Esophagus squamous epithelium (tissue), 5 donors: ENCODE data around the gene CDCP1. TPM values are rescaled to one million over a fixed set of nuclear protein-coding genes. Genes with fewer than 3 reads are reported as not detected.

Experiments used
- DNase-seq: peaks from one replicate; lab custom pipeline; 2025; lab: John Stamatoyannopoulos, UW
- H3K27ac ChIP-seq, 4 donors: fragments of 200-600 bp; sonication (generic); one replicate each; pipeline ENCODE4 v1.5.1; 2016 to 2019; ENCODE audit warnings: mild to moderate bottlenecking in 1 of 4
- H3K27me3 ChIP-seq, 4 donors: fragments of 200-600 bp; sonication (generic); 1 replicate in 3 of 4; 2 replicates in 1 of 4; pipeline versions ENCODE4 v1.5.1 to v1.6.0; 2017 to 2021; ENCODE audit warnings: antibody characterized with exemption in 1 of 4
- H3K36me3 ChIP-seq, 3 donors: fragments of 200-600 bp; sonication (generic); one replicate each; pipeline ENCODE4 v1.5.1; 2016 to 2019
- H3K4me1 ChIP-seq, 3 donors: fragments of 200-600 bp; sonication (generic); one replicate each; pipeline ENCODE4 v1.5.1; 2017 to 2019
- H3K4me3 ChIP-seq, 4 donors: fragments of 200-600 bp; sonication (generic); 1 replicate in 3 of 4; 2 replicates in 1 of 4; pipeline ENCODE4 v1.5.1; 2016 to 2019; ENCODE audit warnings: mild to moderate bottlenecking in 2 of 4, moderate library complexity in 1 of 4
- H3K9me3 ChIP-seq, 3 donors: fragments of 200-600 bp; sonication (generic); one replicate each; pipeline ENCODE4 v1.5.1; 2016 to 2019
- POLR2A ChIP-seq, 4 donors: fragments of 450-650 bp; IDR thresholded peaks; one replicate each; pipeline ENCODE4 v1.6.1; 2017; ENCODE audit warnings: antibody characterized with exemption in 4 of 4, mild to moderate bottlenecking in 4 of 4, moderate library complexity in 3 of 4
- WGBS, 2 donors: methylation state at CpG; one replicate each; pipeline ENCODE4 v1.1.5; 2018; 5-methylcytosine and 5-hydroxymethylcytosine counted together
- intact Hi-C: fragments of 100-400 bp; cut with DNase I; formaldehyde crosslinking; loops from one replicate; pipeline ENCODE4 v1.15.0; 2022
- total RNA-seq, 4 donors: library from RNA; depleted of rRNA; stranded (reverse); fragments of >200 nt; gene quantifications; one replicate each; pipeline ENCODE4 v1.1.0, GENCODE V29; 2016
- TF ChIP-seq, protein P1 (sequence below), 6 experiments: fragments of 450-650 bp in 4 of 6; fragments of 200-600 bp in 2 of 6; sonication (generic) in 2 of 6; IDR thresholded peaks; one replicate each; pipeline ENCODE4 v1.5.1; 2016 to 2019; ENCODE audit warnings: antibody characterized with exemption in 6 of 6, mild to moderate bottlenecking in 4 of 6, moderate library complexity in 4 of 6
- donor health status: DM: yes; HTN: yes; CAD: no.

The CDCP1 gene
- total RNA-seq, 4 donors from 2014 or later: 35.7 to 95.4 (median 54.6) TPM

DNA sequence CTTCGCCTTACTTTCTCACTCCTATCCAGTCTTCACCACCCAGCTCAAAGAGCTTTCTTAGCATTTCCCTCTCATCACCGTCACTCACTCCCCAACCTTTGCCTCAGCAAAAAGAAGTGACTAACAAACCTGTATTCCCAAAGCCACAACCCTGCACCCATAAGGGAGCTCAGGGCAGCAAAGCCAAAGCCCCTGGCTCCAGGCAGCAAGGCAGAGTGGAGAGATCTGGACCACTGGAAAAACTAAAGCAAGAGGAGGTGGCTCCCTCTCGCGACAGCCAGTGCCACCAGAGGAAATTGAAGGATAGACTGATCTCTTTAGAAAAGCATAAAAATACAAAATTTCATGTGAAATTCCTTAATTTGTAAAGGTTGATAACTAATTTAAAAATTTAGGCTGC is 25.1 kb upstream of the CDCP1 start:
- no peak for DNase-seq
- TF ChIP-seq POLR2A (IDR thresholded peaks at IDR 0.05): no peak
- TF ChIP-seq, protein P1, sequence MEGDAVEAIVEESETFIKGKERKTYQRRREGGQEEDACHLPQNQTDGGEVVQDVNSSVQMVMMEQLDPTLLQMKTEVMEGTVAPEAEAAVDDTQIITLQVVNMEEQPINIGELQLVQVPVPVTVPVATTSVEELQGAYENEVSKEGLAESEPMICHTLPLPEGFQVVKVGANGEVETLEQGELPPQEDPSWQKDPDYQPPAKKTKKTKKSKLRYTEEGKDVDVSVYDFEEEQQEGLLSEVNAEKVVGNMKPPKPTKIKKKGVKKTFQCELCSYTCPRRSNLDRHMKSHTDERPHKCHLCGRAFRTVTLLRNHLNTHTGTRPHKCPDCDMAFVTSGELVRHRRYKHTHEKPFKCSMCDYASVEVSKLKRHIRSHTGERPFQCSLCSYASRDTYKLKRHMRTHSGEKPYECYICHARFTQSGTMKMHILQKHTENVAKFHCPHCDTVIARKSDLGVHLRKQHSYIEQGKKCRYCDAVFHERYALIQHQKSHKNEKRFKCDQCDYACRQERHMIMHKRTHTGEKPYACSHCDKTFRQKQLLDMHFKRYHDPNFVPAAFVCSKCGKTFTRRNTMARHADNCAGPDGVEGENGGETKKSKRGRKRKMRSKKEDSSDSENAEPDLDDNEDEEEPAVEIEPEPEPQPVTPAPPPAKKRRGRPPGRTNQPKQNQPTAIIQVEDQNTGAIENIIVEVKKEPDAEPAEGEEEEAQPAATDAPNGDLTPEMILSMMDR (IDR thresholded peaks at IDR 0.05): no peak
- Histone ChIP-seq H3K9me3 (no peaks in the 10 kb centered on the region), H3K36me3 (no peaks in the 10 kb centered on the region), H3K27ac (peak overlapping the region in 1 of 4 donors; percentile 21), H3K4me3 (no peak overlapping the region), H3K27me3 (no peaks in the 10 kb centered on the region), H3K4me1 (peaks cover 2 to 39% (median 21%) of the 10 kb centered on the region in 3 donors)
- 65 to 88% methylated on average over 2 to 3 of the region's 4 CpGs for WGBS, 2 donors
- intact Hi-C loops: no loop called here

DNA sequence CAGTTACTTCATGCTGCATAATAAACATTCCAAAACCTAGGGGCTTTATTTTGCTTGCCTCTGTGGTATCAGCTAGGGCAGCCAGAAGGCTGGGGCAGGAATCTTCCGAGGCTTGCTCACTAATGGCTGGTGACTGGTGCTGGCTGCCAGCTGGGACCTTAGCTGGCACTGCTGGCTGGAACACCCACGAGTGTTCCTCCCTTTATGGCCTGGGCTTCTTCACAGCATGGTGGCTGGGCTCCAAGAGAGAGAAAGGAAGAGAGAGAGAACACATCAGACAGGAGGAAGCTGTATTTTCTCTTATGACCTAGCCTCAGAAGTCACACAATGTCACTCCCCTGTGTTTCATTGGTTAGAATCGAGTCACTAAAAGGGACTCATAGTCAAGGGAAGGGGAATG is 23.9 kb upstream of the CDCP1 start:
- intact Hi-C loops: no loop called here
- WGBS, 2 donors: 21 to 43% methylated on average over 3 of the region's 3 CpGs
- no peak for TF ChIP-seq POLR2A (IDR thresholded peaks at IDR 0.05)
- TF ChIP-seq, protein P1 (IDR thresholded peaks at IDR 0.05): no peak
- H3K9me3 ChIP-seq: no peaks in the 10 kb centered on the region
- H3K4me1 ChIP-seq: peaks cover 2 to 40% (median 21%) of the 10 kb centered on the region in 3 donors
- no peaks in the 10 kb centered on the region for H3K36me3 ChIP-seq
- no peaks in the 10 kb centered on the region for H3K27me3 ChIP-seq
- no peak overlapping the region for H3K4me3 ChIP-seq
- peak overlapping the region in 2 of 4 donors; percentile 49 to 59 for H3K27ac ChIP-seq
- DNase-seq: no peak

DNA sequence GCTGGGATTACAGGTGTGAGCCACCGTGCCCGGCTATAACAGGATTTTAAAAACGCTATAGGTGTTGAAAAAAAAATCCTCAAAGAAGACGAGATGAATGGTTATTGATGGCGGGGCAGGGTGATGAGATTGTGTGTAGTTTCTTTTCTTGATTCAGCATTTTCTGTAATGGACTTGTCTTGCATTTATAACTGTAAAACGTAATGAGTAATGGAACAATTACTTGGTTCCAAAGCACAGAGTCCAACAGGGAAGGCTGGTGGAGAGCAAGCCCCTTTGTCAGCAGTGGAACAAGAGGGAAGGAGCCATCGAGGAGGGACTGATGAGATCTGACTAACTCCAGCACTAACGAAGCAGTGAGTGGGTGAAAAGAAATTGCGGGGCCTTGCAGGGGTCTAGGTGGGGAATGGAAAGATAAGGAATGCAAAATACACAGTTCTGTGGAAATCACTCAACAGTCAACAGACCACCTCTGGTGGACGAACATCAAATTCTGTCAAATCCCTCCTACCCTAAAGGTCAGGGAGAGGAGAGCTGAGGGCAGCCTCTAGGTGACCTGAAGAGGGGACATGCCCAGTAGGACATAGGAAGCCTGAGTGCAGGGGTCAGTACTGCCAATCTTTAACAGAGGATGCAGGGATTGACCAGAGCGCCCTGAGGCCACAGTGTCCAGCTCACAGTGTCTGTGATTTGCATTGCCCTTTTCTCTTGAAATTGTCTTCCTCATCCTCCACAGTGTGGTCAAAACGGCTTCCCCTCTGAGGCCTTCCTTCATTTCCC is 23.1 kb upstream of the CDCP1 start:
- no peaks in the 10 kb centered on the region for H3K9me3 ChIP-seq
- TF ChIP-seq, protein P1 (IDR thresholded peaks at IDR 0.05): no peak
- no peak for TF ChIP-seq POLR2A (IDR thresholded peaks at IDR 0.05)
- WGBS, 2 donors: 90 to 94% methylated on average over 12 of the region's 12 CpGs
- no peaks in the 10 kb centered on the region for H3K36me3 ChIP-seq
- H3K27me3 ChIP-seq: no peaks in the 10 kb centered on the region
- no peak for DNase-seq
- H3K4me3 ChIP-seq: no peak overlapping the region
- H3K27ac ChIP-seq: peak overlapping the region in 2 of 4 donors; percentile 49 to 59
- intact Hi-C loops: no loop called here
- peaks cover 2 to 40% (median 21%) of the 10 kb centered on the region in 3 donors for H3K4me1 ChIP-seq

DNA sequence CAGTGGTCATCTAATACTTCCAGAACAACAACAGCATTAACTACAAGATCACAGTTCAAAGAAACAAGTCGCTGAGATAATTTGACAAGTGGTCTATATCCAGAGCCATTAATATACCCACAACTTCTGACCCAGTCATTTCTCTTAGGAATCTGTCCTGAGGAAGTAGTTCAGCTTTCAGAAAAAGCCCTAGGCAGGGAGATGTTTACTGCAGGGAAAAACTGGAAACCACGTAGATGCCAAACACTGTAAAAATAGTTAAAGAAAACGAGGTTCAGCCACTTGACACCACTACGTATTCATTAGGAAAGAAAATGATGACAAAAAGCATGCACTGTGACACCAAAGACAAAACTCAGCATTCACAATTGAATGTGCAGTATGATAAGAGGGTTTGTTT is 22.3 kb upstream of the CDCP1 start:
- WGBS, 2 donors: 67 to 75% methylated on average over 4 of the region's 4 CpGs
- Histone ChIP-seq H3K27me3 (no peaks in the 10 kb centered on the region), H3K4me3 (no peak overlapping the region), H3K9me3 (no peaks in the 10 kb centered on the region), H3K27ac (no peak overlapping the region), H3K36me3 (no peaks in the 10 kb centered on the region), H3K4me1 (peaks cover 2 to 40% (median 21%) of the 10 kb centered on the region in 3 donors)
- DNase-seq: no peak
- intact Hi-C loops: no loop called here
- no peak for TF ChIP-seq POLR2A (IDR thresholded peaks at IDR 0.05)
- TF ChIP-seq, protein P1 (IDR thresholded peaks at IDR 0.05): no peak
